H1 (cell line): ENCODE measurements around the gene VNN1. TPM values are rescaled to one million over a fixed set of nuclear protein-coding genes. Genes with fewer than 3 reads are reported as not detected.

Source experiments
- CTCF ChIA-PET: fragments of 300-600 bp; sonication (Branson Sonifier 250); formaldehyde crosslinking; loops from one replicate; lab custom pipeline; 2021; ENCODE audit not compliant: partially characterized antibody; lab: Charles Lee
- POLR2A ChIA-PET: fragments of 300-600 bp; sonication (Branson Sonifier 250); formaldehyde crosslinking; loops from one replicate; lab custom pipeline; 2021; ENCODE audit warnings: inconsistent platforms; ENCODE audit not compliant: partially characterized antibody; lab: Charles Lee
- DNase-seq, 2 experiments: peaks; one replicate each; pipeline versions ENCODE4 v3.0.0 to v3.0.0-alpha.2; 2010 to 2022; ENCODE audit warnings: low spot score in 2 of 2, low read depth in 1 of 2, mixed read lengths in 1 of 2
- FAIRE-seq: peaks from 2 replicates; lab custom pipeline; 2011; peaks lifted over from hg19 to GRCh38; lab: Jason Lieb, UNC
- H2AFZ ChIP-seq: 2 replicates; pipeline ENCODE4 v1.8.1; 2012; ENCODE audit warnings: low read length, inconsistent platforms
- H2AK5ac ChIP-seq: 2 replicates; pipeline ENCODE4 v1.6.1; 2013; ENCODE audit warnings: low read depth, low read length
- H2BK120ac ChIP-seq: replicated peaks from 2 replicates; pipeline ENCODE3; 2013; ENCODE audit warnings: low read depth, low read length, inconsistent platforms
- H2BK12ac ChIP-seq: 2 replicates; pipeline ENCODE4 v1.6.1; 2013; ENCODE audit warnings: low read depth, low read length
- H2BK15ac ChIP-seq: 2 replicates; pipeline ENCODE4 v1.6.1; 2013; ENCODE audit warnings: low read length
- H2BK20ac ChIP-seq: 2 replicates; pipeline ENCODE4 v1.6.1; 2013; ENCODE audit warnings: low read length
- H2BK5ac ChIP-seq: 2 replicates; pipeline ENCODE4 v1.6.1; 2013; ENCODE audit warnings: low read depth, low read length
- H3K14ac ChIP-seq: 2 replicates; pipeline ENCODE4 v1.6.1; 2013; ENCODE audit warnings: inconsistent platforms; ENCODE audit not compliant: insufficient read length
- H3K18ac ChIP-seq: 2 replicates; pipeline ENCODE4 v1.6.1; 2013; ENCODE audit warnings: low read length; ENCODE audit errors: extremely low read depth
- H3K23ac ChIP-seq: 2 replicates; pipeline ENCODE4 v1.6.1; 2013; ENCODE audit warnings: inconsistent platforms; ENCODE audit not compliant: insufficient read length
- H3K23me2 ChIP-seq: 2 replicates; pipeline ENCODE4 v1.6.1; 2013; ENCODE audit warnings: low read depth, low read length
- H3K27ac ChIP-seq: 2 replicates; pipeline ENCODE4 v1.6.1; 2011; ENCODE audit warnings: low read depth, low read length, inconsistent platforms
- H3K27me3 ChIP-seq, 4 experiments: replicated peaks in 1 of 4; 1 replicate in 1 of 4; 2 replicates in 3 of 4; pipeline versions ENCODE4 v1.6.1 to v1.8.1; 2011 to 2013; ENCODE audit warnings: low read length in 3 of 4, mild to moderate bottlenecking in 3 of 4, inconsistent platforms in 2 of 4, mixed read lengths in 2 of 4, moderate library complexity in 1 of 4; ENCODE audit not compliant: control insufficient read depth in 3 of 4, insufficient read depth in 3 of 4; ENCODE audit errors: extremely low read depth in 1 of 4
- H3K36me3 ChIP-seq, 4 experiments: 2 replicates each; pipeline versions ENCODE4 v1.6.1 to v1.8.1; 2011 to 2013; ENCODE audit warnings: mild to moderate bottlenecking in 4 of 4, low read length in 3 of 4, moderate library complexity in 2 of 4, control low read depth in 1 of 4, inconsistent platforms in 1 of 4; ENCODE audit not compliant: insufficient read depth in 4 of 4, control insufficient read depth in 2 of 4
- H3K4ac ChIP-seq: replicated peaks from 2 replicates; pipeline ENCODE3; 2013; ENCODE audit warnings: low read length, low read depth, mixed read lengths, inconsistent platforms; ENCODE audit not compliant: insufficient read length
- H3K4me1 ChIP-seq, 4 experiments: replicated peaks in 1 of 4; 1 replicate in 1 of 4; 2 replicates in 3 of 4; pipeline versions ENCODE4 v1.6.1 to v1.8.1; 2011 to 2013; ENCODE audit warnings: low read length in 3 of 4, inconsistent platforms in 2 of 4, mixed read lengths in 1 of 4; ENCODE audit not compliant: insufficient read depth in 4 of 4, control insufficient read depth in 3 of 4
- H3K4me2 ChIP-seq, 2 experiments: 2 replicates each; pipeline versions ENCODE4 v1.6.1 to v1.8.1; 2011 to 2013; ENCODE audit warnings: low read depth in 2 of 2, low read length in 2 of 2, control low read depth in 1 of 2, inconsistent platforms in 1 of 2, mild to moderate bottlenecking in 1 of 2; ENCODE audit not compliant: insufficient read depth in 1 of 2
- H3K4me3 ChIP-seq, 4 experiments: fragments of 200-600, 300-600 bp in 1 of 4; sonication (generic), shearing (Covaris generic), sonication (Bioruptor Twin) in 1 of 4; 2 replicates each; pipeline versions ENCODE4 v1.5.1 to v1.8.1; 2011 to 2016; ENCODE audit warnings: low read length in 4 of 4, low read depth in 3 of 4, control low read depth in 2 of 4, inconsistent platforms in 2 of 4, mild to moderate bottlenecking in 2 of 4, mixed read lengths in 1 of 4, moderate library complexity in 1 of 4; ENCODE audit not compliant: insufficient read depth in 2 of 4; ENCODE audit errors: extremely low read depth in 1 of 4
- H3K56ac ChIP-seq: replicated peaks from 2 replicates; pipeline ENCODE3; 2013; ENCODE audit warnings: low read depth, mild to moderate bottlenecking, mixed read lengths, low read length, inconsistent platforms; ENCODE audit not compliant: insufficient read length
- H3K79me1 ChIP-seq: 2 replicates; pipeline ENCODE4 v1.6.1; 2013; ENCODE audit warnings: low read depth, low read length, control low read depth
- H3K79me2 ChIP-seq, 2 experiments: 2 replicates each; pipeline versions ENCODE4 v1.6.1 to v1.8.1; 2012 to 2013; ENCODE audit warnings: low read length in 2 of 2, mild to moderate bottlenecking in 2 of 2, inconsistent platforms in 1 of 2; ENCODE audit not compliant: insufficient read depth in 2 of 2, control insufficient read depth in 1 of 2
- H3K9ac ChIP-seq, 4 experiments: replicated peaks in 1 of 4; 1 replicate in 1 of 4; 2 replicates in 3 of 4; pipeline versions ENCODE4 v1.6.1 to v1.8.1; 2011 to 2013; ENCODE audit warnings: low read depth in 3 of 4, low read length in 3 of 4, control low read depth in 2 of 4, mild to moderate bottlenecking in 2 of 4, moderate library complexity in 2 of 4, inconsistent platforms in 1 of 4; ENCODE audit errors: extremely low read depth in 1 of 4
- H3K9me3 ChIP-seq, 2 experiments: 2 replicates each; pipeline versions ENCODE4 v1.6.1 to v1.8.1; 2012 to 2013; ENCODE audit warnings: mild to moderate bottlenecking in 2 of 2, moderate library complexity in 2 of 2, control low read depth in 1 of 2, inconsistent platforms in 1 of 2, low read depth in 1 of 2, low read length in 1 of 2, mixed read lengths in 1 of 2; ENCODE audit not compliant: insufficient read depth in 2 of 2
- H4K20me1 ChIP-seq, 2 experiments: replicated peaks in 1 of 2; 2 replicates each; pipeline versions ENCODE3 to v1.8.1; 2011 to 2013; ENCODE audit warnings: inconsistent platforms in 2 of 2, low read length in 2 of 2, mild to moderate bottlenecking in 1 of 2; ENCODE audit not compliant: insufficient read depth in 2 of 2, control insufficient read depth in 1 of 2
- H4K5ac ChIP-seq: 2 replicates; pipeline ENCODE4 v1.6.1; 2013; ENCODE audit warnings: low read length, low read depth, mixed read lengths, inconsistent platforms; ENCODE audit not compliant: insufficient read length
- H4K8ac ChIP-seq: 2 replicates; pipeline ENCODE4 v1.8.0; 2013; ENCODE audit warnings: mild to moderate bottlenecking, moderate library complexity, low read length, inconsistent platforms; ENCODE audit not compliant: insufficient read depth; ENCODE audit errors: extremely low read depth
- H4K91ac ChIP-seq: replicated peaks from 2 replicates; pipeline ENCODE3; 2013; ENCODE audit warnings: low read length, mixed read lengths, inconsistent platforms; ENCODE audit not compliant: insufficient read length
- EGR1 ChIP-seq: IDR thresholded peaks from 2 replicates; pipeline ENCODE4 v1.6.1; 2011; ENCODE audit warnings: low read depth, low read length, borderline replicate concordance
- GTF2F1 ChIP-seq: IDR thresholded peaks from 2 replicates; pipeline ENCODE4 v1.6.1; 2012; ENCODE audit warnings: low read depth, low read length, improper control_type of control experiment, borderline replicate concordance
- POLR2A ChIP-seq, 2 experiments: IDR thresholded peaks; 1 replicate in 1 of 2; 2 replicates in 1 of 2; pipeline ENCODE4 v1.6.1; 2011; ENCODE audit warnings: low read depth in 2 of 2, low read length in 2 of 2, mild to moderate bottlenecking in 2 of 2; ENCODE audit errors: control extremely low read depth in 1 of 2
- POU5F1 ChIP-seq: IDR thresholded peaks from 2 replicates; pipeline ENCODE4 v1.6.1; 2011; ENCODE audit warnings: low read depth, mild to moderate bottlenecking, low read length, moderate library complexity
- RFX5 ChIP-seq: IDR thresholded peaks from 2 replicates; pipeline ENCODE4 v1.6.1; 2011; ENCODE audit warnings: low read depth, low read length, improper control_type of control experiment, borderline replicate concordance
- SP2 ChIP-seq: IDR thresholded peaks from 2 replicates; pipeline ENCODE4 v1.6.1; 2012; ENCODE audit warnings: mild to moderate bottlenecking, low read length, inconsistent platforms
- SUZ12 ChIP-seq: fragments of 200-600 bp; sonication (generic); IDR thresholded peaks from 2 replicates; pipeline ENCODE4 v1.6.1; 2012; ENCODE audit warnings: mild to moderate bottlenecking, inconsistent platforms, low read length, moderate library complexity, mixed read lengths
- TAF7 ChIP-seq: optimal IDR thresholded peaks from 2 replicates; pipeline ENCODE3; 2011; ENCODE audit warnings: low read depth, mild to moderate bottlenecking, inconsistent platforms, low read length, moderate library complexity, borderline replicate concordance
- TCF12 ChIP-seq: IDR thresholded peaks from 2 replicates; pipeline ENCODE4 v1.6.1; 2011; ENCODE audit warnings: low read depth, mild to moderate bottlenecking, low read length
- YY1 ChIP-seq: IDR thresholded peaks from 2 replicates; pipeline ENCODE4 v1.6.1; 2011; ENCODE audit warnings: low read depth, mild to moderate bottlenecking, low read length
- WGBS, 2 experiments: shearing (Covaris generic) in 1 of 2; methylation state at CpG; one replicate each; pipeline versions ENCODE4 v1.1.6 to v1.1.7; 2013 to 2015; ENCODE audit warnings: low lambda C conversion rate in 2 of 2, mixed read lengths in 2 of 2, inconsistent platforms in 1 of 2, low coverage in 1 of 2, missing lambda C conversion rate in 1 of 2; ENCODE audit not compliant: insufficient replicate concordance in 2 of 2, insufficient coverage in 1 of 2, insufficient read length in 1 of 2; ENCODE audit errors: extremely low coverage in 1 of 2, missing lambda C conversion rate in 1 of 2; 5-methylcytosine and 5-hydroxymethylcytosine counted together
- polyA plus RNA-seq, 7 experiments: library from polyadenylated mRNA; depleted of rRNA in 3 of 7; stranded (reverse) in 5 of 7; unstranded in 2 of 7; fragments of >200 nt in 5 of 7; fragments of 200-250 nt in 2 of 7; gene quantifications; 1 replicate in 5 of 7; 2 replicates in 1 of 7; 4 replicates in 1 of 7; pipeline versions ENCODE4 v1.2.1 to v1.2.3, GENCODE V29; 2011 to 2013; ENCODE audit warnings: missing spikeins in 2 of 7, mixed read lengths in 2 of 7
- total RNA-seq: library from RNA; stranded (reverse); fragmentation: NEBNext Ultra II Directional; extraction: Animal tissue kit (Norgen Biotek cat#: 25700); gene quantifications from 2 replicates; pipeline ENCODE4 v1.2.1, GENCODE V29; 2021
- TF ChIP-seq, protein P1 (sequence below): IDR thresholded peaks from 2 replicates; pipeline ENCODE4 v1.6.1; 2011; ENCODE audit warnings: low read length, improper control_type of control experiment
- TF ChIP-seq, protein P2 (sequence below): IDR thresholded peaks from 2 replicates; pipeline ENCODE4 v1.6.1; 2012; ENCODE audit warnings: low read length, inconsistent platforms

The VNN1 gene
- total and polyA plus RNA-seq, 2 of the 8 experiments (the other 6 are each of a cell fraction or from before 2014, with no cell fraction given) = not detected

DNA sequence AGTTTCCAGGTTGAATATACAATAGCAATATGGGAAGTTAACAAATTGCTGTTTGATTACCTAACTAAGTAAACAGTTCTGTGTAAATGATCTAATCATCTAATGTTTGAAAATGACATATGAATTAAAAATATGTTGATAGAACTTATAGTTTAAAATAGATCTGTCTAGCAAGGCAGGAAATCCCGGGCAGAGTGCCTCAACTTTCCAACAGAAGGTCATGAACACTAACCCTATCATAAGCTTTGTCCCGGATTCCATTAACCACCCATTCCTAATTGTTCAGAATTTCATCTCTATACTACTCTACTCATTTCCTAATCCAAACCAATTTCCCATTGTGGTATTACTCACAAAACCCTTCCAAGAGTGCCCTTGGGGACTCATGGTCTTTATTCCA, 65.0 kb downstream of the VNN1 start:
- H3K23me2 ChIP-seq = no peaks in the 10 kb centered on the region; the same call in 1 of the 2 replicates
- no peaks in the 10 kb centered on the region for H3K9me3 ChIP-seq
- ChIA-PET POLR2A (interaction anchor here (0.7 kb wide), 1 partner anchor 122 kb away, joined by 3 read pairs; no protein-coding TSS in a partner anchor), CTCF (interaction anchor here (1.0 to 1.8 kb wide), 3 partner anchors 10 to 118 kb away, joined by 3 to 4 read pairs (median 3); partner anchors contain the start of gene TAAR1)
- no peak overlapping the region for H3K14ac ChIP-seq
- no peak overlapping the region for H2BK120ac ChIP-seq
- no peak overlapping the region for H3K18ac ChIP-seq
- H3K27me3 ChIP-seq = no peaks in the 10 kb centered on the region
- no peak overlapping the region for H3K23ac ChIP-seq
- 91% methylated on average over 2 of the region's 2 CpGs; no CpG with 5 or more reads in 1 of the 2 experiments for WGBS, 2 experiments
- H3K4me2 ChIP-seq = no peak overlapping the region
- H3K4me1 ChIP-seq = no peaks in the 10 kb centered on the region
- no peak overlapping the region for H2AK5ac ChIP-seq
- no peak overlapping the region for H3K27ac ChIP-seq
- no peak overlapping the region for H2AFZ ChIP-seq
- H3K9ac ChIP-seq = no peak overlapping the region
- FAIRE-seq (no peak), DNase-seq (no peak)
- H3K36me3 ChIP-seq = no peaks in the 10 kb centered on the region
- no peak overlapping the region for H2BK20ac ChIP-seq
- no peak overlapping the region for H3K4ac ChIP-seq
- H4K20me1 ChIP-seq = no peaks in the 10 kb centered on the region
- no peak overlapping the region for H2BK15ac ChIP-seq
- H3K79me1 ChIP-seq = no peaks in the 10 kb centered on the region; the same call in 1 of the 2 replicates
- H3K79me2 ChIP-seq = no peaks in the 10 kb centered on the region
- no peak overlapping the region for H2BK5ac ChIP-seq
- H4K5ac ChIP-seq = no peak overlapping the region
- no peak overlapping the region for H2BK12ac ChIP-seq
- H4K8ac ChIP-seq = no peak overlapping the region
- no peak overlapping the region for H4K91ac ChIP-seq
- no peak overlapping the region for H3K4me3 ChIP-seq
- H3K56ac ChIP-seq = no peak overlapping the region
- TF ChIP-seq POLR2A (IDR thresholded peaks at IDR 0.05; ENCODE audit: control extremely low read depth in 1 of 2, low read depth in 2 of 2, low read length in 2 of 2) (no peak), SUZ12 (no peak), TCF12 (no peak), POU5F1 (no peak), YY1 (no peak), SP2 (no peak), RFX5 (no peak), GTF2F1 (no peak), EGR1 (no peak), TAF7 (no peak)
- TF ChIP-seq, protein P1, sequence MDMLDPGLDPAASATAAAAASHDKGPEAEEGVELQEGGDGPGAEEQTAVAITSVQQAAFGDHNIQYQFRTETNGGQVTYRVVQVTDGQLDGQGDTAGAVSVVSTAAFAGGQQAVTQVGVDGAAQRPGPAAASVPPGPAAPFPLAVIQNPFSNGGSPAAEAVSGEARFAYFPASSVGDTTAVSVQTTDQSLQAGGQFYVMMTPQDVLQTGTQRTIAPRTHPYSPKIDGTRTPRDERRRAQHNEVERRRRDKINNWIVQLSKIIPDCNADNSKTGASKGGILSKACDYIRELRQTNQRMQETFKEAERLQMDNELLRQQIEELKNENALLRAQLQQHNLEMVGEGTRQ = no peak
- TF ChIP-seq, protein P2, sequence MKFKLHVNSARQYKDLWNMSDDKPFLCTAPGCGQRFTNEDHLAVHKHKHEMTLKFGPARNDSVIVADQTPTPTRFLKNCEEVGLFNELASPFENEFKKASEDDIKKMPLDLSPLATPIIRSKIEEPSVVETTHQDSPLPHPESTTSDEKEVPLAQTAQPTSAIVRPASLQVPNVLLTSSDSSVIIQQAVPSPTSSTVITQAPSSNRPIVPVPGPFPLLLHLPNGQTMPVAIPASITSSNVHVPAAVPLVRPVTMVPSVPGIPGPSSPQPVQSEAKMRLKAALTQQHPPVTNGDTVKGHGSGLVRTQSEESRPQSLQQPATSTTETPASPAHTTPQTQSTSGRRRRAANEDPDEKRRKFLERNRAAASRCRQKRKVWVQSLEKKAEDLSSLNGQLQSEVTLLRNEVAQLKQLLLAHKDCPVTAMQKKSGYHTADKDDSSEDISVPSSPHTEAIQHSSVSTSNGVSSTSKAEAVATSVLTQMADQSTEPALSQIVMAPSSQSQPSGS = no peak
